ENCODE results near the gene MYB.

Gene MYB

DNA sequence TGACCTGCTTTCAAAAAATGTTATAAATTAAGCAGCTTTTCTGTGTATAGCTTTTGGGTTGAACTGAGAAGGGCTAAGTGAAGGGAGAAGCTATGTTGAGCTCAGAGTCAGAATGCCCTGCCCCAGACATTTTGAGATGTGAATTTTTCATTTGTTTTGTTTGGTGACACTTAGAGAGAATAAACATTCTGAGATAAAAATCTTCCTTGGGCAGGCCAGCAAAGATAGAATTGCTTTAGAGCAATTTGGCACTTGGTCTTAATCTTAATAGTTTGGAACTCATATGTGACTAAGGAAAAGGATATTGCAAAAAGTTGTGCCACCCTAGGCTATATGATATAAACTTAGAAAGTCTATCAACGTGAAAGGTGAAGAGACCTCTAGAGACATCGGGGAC lies 30.2 kb downstream of the MYB start:
- peak overlapping the region; percentile 40 for H3K4me2 ChIP-seq (ENCODE audit: low read depth, low read length, poor library complexity, severe bottlenecking)
- H3K9me3 ChIP-seq (ENCODE audit: insufficient read depth, low read depth, low read length), result no peaks in the 10 kb centered on the region
- H3K9me2 ChIP-seq (replicated peaks; ENCODE audit: low read depth, low read length), result no peaks in the 10 kb centered on the region
- H3K36me3 ChIP-seq (ENCODE audit: insufficient read depth, low read length), result peaks cover 89% of the 10 kb centered on the region
- TF ChIP-seq CTCF (conservative IDR thresholded peaks at IDR 0.05; ENCODE audit: low read length) (no peak), EZH2phosphoT487 (IDR thresholded peaks at IDR 0.05; ENCODE audit: borderline replicate concordance) (no peak)
- H3K4me3 ChIP-seq (ENCODE audit: low read length, poor library complexity, severe bottlenecking), result peak overlapping the region; percentile 30
- H2AFZ ChIP-seq (ENCODE audit: low read length), result no peak overlapping the region
- H3K4me1 ChIP-seq (ENCODE audit: insufficient read depth, low read length, poor library complexity, severe bottlenecking), result peaks cover 60% of the 10 kb centered on the region
- H4K20me1 ChIP-seq (ENCODE audit: insufficient read depth, low read length, poor library complexity, severe bottlenecking), result peaks cover 82% of the 10 kb centered on the region
- H3K9ac ChIP-seq (ENCODE audit: low read depth, low read length, poor library complexity, severe bottlenecking), result peak overlapping the region; percentile 29
- H3K79me2 ChIP-seq (ENCODE audit: insufficient read depth, low read length), result peaks cover 81% of the 10 kb centered on the region
- H3F3A ChIP-seq (ENCODE audit: low read depth), result peaks cover 41% of the 10 kb centered on the region
- no peaks in the 10 kb centered on the region for H3K27me3 ChIP-seq (ENCODE audit: insufficient read depth, low read length, poor library complexity, severe bottlenecking)

DNA sequence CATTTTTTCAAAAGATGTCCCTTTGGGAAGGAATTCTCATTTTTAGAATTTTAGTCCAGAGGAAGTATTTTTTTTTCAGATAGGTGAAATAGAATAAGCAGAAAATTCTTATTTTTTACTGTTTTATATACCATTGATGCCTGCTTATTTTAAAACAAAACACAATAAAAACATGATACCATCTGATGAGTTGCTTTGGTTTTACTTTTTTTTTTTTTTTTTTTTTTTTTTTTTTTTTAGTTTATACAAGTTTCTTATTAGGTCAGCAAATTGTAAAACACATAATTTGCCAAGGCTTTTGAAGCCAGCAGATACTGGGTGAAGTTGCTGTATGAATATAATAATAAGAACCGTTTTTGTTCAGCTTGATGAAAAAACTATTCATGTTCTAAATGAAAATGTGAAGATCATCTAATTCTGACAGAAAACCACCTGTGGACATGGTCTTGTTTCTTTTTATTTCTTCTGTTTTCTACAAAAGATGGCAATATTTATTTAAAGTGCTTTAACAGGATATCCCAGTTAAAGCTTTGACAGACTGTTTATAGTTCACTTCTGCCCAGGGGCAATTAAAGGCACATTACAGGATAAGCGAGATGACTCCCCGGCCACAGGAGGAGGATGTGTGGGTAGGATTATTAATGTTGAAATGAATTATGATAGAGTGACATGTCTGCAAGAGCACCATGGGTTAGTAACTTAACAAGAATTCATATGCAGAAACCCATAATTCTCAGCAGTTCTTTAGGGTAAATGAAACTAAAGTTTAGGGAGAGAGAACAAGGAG lies 31.1 kb downstream of the MYB start:
- H2AFZ ChIP-seq (ENCODE audit: low read length), result no peak overlapping the region
- H3K9me2 ChIP-seq (replicated peaks; ENCODE audit: low read depth, low read length), result no peaks in the 10 kb centered on the region
- peak overlapping the region; percentile 30 for H3K4me3 ChIP-seq (ENCODE audit: low read length, poor library complexity, severe bottlenecking)
- peaks cover 60% of the 10 kb centered on the region for H3K4me1 ChIP-seq (ENCODE audit: insufficient read depth, low read length, poor library complexity, severe bottlenecking)
- TF ChIP-seq CTCF (conservative IDR thresholded peaks at IDR 0.05; ENCODE audit: low read length), result no peak
- no peak for TF ChIP-seq EZH2phosphoT487 (IDR thresholded peaks at IDR 0.05; ENCODE audit: borderline replicate concordance)
- H3K36me3 ChIP-seq (ENCODE audit: insufficient read depth, low read length), result peaks cover 89% of the 10 kb centered on the region
- H3K9me3 ChIP-seq (ENCODE audit: insufficient read depth, low read depth, low read length), result no peaks in the 10 kb centered on the region
- peak overlapping the region; percentile 29 for H3K9ac ChIP-seq (ENCODE audit: low read depth, low read length, poor library complexity, severe bottlenecking)
- peaks cover 79% of the 10 kb centered on the region for H3K79me2 ChIP-seq (ENCODE audit: insufficient read depth, low read length)
- peaks cover 43% of the 10 kb centered on the region for H3F3A ChIP-seq (ENCODE audit: low read depth)
- peaks cover 80% of the 10 kb centered on the region for H4K20me1 ChIP-seq (ENCODE audit: insufficient read depth, low read length, poor library complexity, severe bottlenecking)
- H3K27me3 ChIP-seq (ENCODE audit: insufficient read depth, low read length, poor library complexity, severe bottlenecking), result no peaks in the 10 kb centered on the region
- H3K4me2 ChIP-seq (ENCODE audit: low read depth, low read length, poor library complexity, severe bottlenecking), result peak overlapping the region; percentile 40

DNA sequence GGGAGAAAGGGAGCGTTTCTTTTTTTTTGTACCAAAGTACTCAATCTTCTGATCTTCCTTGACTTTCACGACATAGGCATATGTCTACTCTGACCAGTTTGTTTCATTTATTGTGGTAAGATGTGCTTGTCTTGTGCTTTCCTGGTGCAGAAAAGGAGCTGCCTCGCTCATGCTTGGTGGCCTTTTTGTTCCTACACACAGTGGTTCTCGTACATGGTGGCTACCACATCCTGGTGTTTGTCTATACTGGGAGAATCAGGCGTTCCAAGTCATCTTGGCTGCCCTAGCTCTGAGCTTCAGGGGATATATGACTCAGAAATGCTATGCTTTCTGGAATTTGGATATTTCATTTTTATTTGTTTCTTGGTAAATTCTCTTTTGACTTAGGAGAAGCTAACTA lies 31.8 kb downstream of the MYB start:
- H3K9me3 ChIP-seq (ENCODE audit: insufficient read depth, low read depth, low read length), result no peaks in the 10 kb centered on the region
- peak overlapping the region; percentile 19 for H3K4me3 ChIP-seq (ENCODE audit: low read length, poor library complexity, severe bottlenecking)
- H3K9ac ChIP-seq (ENCODE audit: low read depth, low read length, poor library complexity, severe bottlenecking), result peak overlapping the region; percentile 10
- no peaks in the 10 kb centered on the region for H3K27me3 ChIP-seq (ENCODE audit: insufficient read depth, low read length, poor library complexity, severe bottlenecking)
- H3F3A ChIP-seq (ENCODE audit: low read depth), result peaks cover 40% of the 10 kb centered on the region
- H2AFZ ChIP-seq (ENCODE audit: low read length), result no peak overlapping the region
- H3K4me1 ChIP-seq (ENCODE audit: insufficient read depth, low read length, poor library complexity, severe bottlenecking), result peaks cover 60% of the 10 kb centered on the region
- peak overlapping the region; percentile 40 for H3K4me2 ChIP-seq (ENCODE audit: low read depth, low read length, poor library complexity, severe bottlenecking)
- H3K9me2 ChIP-seq (replicated peaks; ENCODE audit: low read depth, low read length), result no peaks in the 10 kb centered on the region
- peaks cover 78% of the 10 kb centered on the region for H3K79me2 ChIP-seq (ENCODE audit: insufficient read depth, low read length)
- peaks cover 91% of the 10 kb centered on the region for H3K36me3 ChIP-seq (ENCODE audit: insufficient read depth, low read length)
- TF ChIP-seq EZH2phosphoT487 (IDR thresholded peaks at IDR 0.05; ENCODE audit: borderline replicate concordance) (no peak), CTCF (conservative IDR thresholded peaks at IDR 0.05; ENCODE audit: low read length) (no peak)
- H4K20me1 ChIP-seq (ENCODE audit: insufficient read depth, low read length, poor library complexity, severe bottlenecking), result peaks cover 76% of the 10 kb centered on the region
